Ishikawa (cell line): ENCODE results near the gene FIG4.

ENCODE experiments used
- CEBPB ChIP-seq: IDR thresholded peaks from 2 replicates; pipeline ENCODE4 v1.6.1; 2012
- CREB1 ChIP-seq: IDR thresholded peaks from 2 replicates; pipeline ENCODE4 v1.6.1; 2012; ENCODE audit warnings: low read depth
- EGR1 ChIP-seq: IDR thresholded peaks from 2 replicates; pipeline ENCODE4 v1.6.1; 2012
- EP300 ChIP-seq: IDR thresholded peaks from 2 replicates; pipeline ENCODE4 v1.6.1; 2012; ENCODE audit warnings: borderline replicate concordance
- FOXM1 ChIP-seq: IDR thresholded peaks from 2 replicates; pipeline ENCODE4 v1.6.1; 2012; ENCODE audit warnings: low read depth, borderline replicate concordance
- NFIC ChIP-seq: IDR thresholded peaks from 2 replicates; pipeline ENCODE4 v1.6.1; 2012
- RAD21 ChIP-seq: IDR thresholded peaks from 2 replicates; pipeline ENCODE4 v1.6.1; 2012; ENCODE audit warnings: low read depth
- REST ChIP-seq: IDR thresholded peaks from 2 replicates; pipeline ENCODE4 v1.6.1; 2012; ENCODE audit warnings: low read depth, mild to moderate bottlenecking
- TAF1 ChIP-seq: IDR thresholded peaks from 2 replicates; pipeline ENCODE4 v1.6.1; 2012; ENCODE audit warnings: low read depth, mild to moderate bottlenecking
- TCF12 ChIP-seq: IDR thresholded peaks from 2 replicates; pipeline ENCODE4 v1.6.1; 2012; ENCODE audit warnings: low read depth
- TEAD4 ChIP-seq: IDR thresholded peaks from 2 replicates; pipeline ENCODE4 v1.6.1; 2012
- USF1 ChIP-seq: IDR thresholded peaks from 2 replicates; pipeline ENCODE4 v1.6.1; 2012
- YY1 ChIP-seq: IDR thresholded peaks from 2 replicates; pipeline ENCODE4 v1.6.1; 2012; ENCODE audit warnings: low read depth
- ZBTB7A ChIP-seq: IDR thresholded peaks from 2 replicates; pipeline ENCODE4 v1.6.1; 2012; ENCODE audit warnings: low read depth
- TF ChIP-seq, protein P1 (sequence below): IDR thresholded peaks from 2 replicates; pipeline ENCODE4 v1.6.1; 2012

FIG4 gene

GRCh38 chr6:109662192-109662591 lies 28.9 kb upstream of the FIG4 start:
- TF ChIP-seq TCF12 (no peak), REST (no peak), CREB1 (no peak), TAF1 (no peak), TEAD4 (no peak)

DNA sequence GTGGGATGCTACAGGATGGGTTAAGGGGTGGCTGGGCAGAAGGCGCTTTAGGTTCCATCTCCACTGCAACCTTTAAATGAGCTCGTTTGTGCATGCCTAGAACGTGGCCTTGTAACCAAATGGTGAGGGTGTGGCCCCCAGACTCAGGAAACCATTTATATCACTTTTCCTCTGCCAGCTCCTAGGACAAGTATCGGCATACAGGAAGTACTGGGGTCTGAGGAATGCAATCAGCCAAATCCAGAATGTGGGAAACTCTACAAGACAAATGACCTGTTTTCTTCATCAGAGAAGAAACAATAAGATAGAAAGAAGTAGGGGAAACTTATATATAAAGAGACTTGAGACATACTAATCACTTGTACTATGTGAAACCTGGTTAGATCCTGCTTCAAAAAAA lies 21.3 kb upstream of the FIG4 start:
- TF ChIP-seq, protein P1, sequence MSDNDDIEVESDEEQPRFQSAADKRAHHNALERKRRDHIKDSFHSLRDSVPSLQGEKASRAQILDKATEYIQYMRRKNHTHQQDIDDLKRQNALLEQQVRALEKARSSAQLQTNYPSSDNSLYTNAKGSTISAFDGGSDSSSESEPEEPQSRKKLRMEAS = no peak
- TF ChIP-seq CEBPB (no peak), TEAD4 (no peak), TCF12 (no peak)

DNA sequence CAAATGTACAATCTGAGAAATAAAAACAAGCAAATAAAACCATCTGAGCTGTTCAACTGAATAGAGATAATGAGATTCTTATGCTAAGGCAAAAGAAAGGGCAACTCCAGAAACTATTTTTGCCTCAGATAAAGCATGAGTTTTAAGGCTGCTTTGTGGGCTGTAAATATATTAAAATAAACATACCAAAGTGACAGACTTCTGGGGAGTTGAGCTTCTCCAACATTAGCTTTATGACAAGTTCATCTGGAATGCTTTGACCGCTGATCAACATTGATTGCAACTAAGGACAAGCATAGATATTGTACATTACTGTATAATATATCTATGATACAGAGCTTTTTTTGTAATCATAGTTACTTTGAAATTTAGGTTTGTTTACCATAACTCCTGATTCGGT lies 19.4 kb upstream of the FIG4 start:
- TF ChIP-seq TCF12 (no peak), NFIC (no peak), TAF1 (no peak), USF1 (no peak), RAD21 (no peak), FOXM1 (no peak), REST (no peak), TEAD4 (no peak), CREB1 (no peak), CEBPB (no peak), ZBTB7A (no peak), EP300 (no peak), EGR1 (no peak), YY1 (no peak)
- TF ChIP-seq, protein P1 = no peak

- TF ChIP-seq TCF12 (no peak), EGR1 (no peak), TEAD4 (no peak), TAF1 (no peak), CEBPB (no peak), USF1 (no peak), RAD21 (no peak), ZBTB7A (no peak), CREB1 (no peak), EP300 (no peak), REST (no peak), FOXM1 (no peak), YY1 (no peak), NFIC (no peak)
- TF ChIP-seq, protein P1 = no peak
These were observed 18.9 kb upstream of the FIG4 start for GRCh38 chr6:109672175-109672574.

- TF ChIP-seq FOXM1 (no peak), EGR1 (no peak), TEAD4 (no peak), RAD21 (no peak), CEBPB (no peak), REST (no peak), ZBTB7A (no peak)
These were observed 18.3 kb upstream of the FIG4 start for GRCh38 chr6:109672839-109673238.
